Caco-2 (cell line): Measurements from ENCODE around the gene MYO19. TPM values are rescaled to one million over a fixed set of nuclear protein-coding genes. Genes with fewer than 3 reads are reported as not detected.
"Not testable (repeated sequence)": the region's sequence is repeated elsewhere in the genome, so short reads cannot be mapped to it uniquely, and the experiment has no call there.

Experiments used
- BruUV-seq: library from RNA; stranded (reverse); fragments of 400-500 nt; replicated peaks from 2 replicates; lab custom pipeline; 2021; lab: Mats Ljungman, UMichigan
- CTCF ChIA-PET: fragments of 300-600 bp; sonication (Branson Sonifier 250); formaldehyde crosslinking; loops from one replicate; lab custom pipeline; 2022; ENCODE audit warnings: antibody characterized with exemption; lab: Charles Lee
- POLR2A ChIA-PET: fragments of 300-600 bp; sonication (Branson Sonifier 250); formaldehyde crosslinking; loops from one replicate; lab custom pipeline; 2022; ENCODE audit warnings: antibody characterized with exemption; lab: Charles Lee
- DNase-seq, 2 experiments: peaks; one replicate each; pipeline versions ENCODE4 v3.0.0 to v3.0.0-alpha.2; 2020 to 2022
- H3K27me3 ChIP-seq: replicated peaks from 2 replicates; pipeline ENCODE4 v1.6.0; 2011; ENCODE audit warnings: low read length; ENCODE audit not compliant: control insufficient read depth, insufficient read depth
- H3K36me3 ChIP-seq: 2 replicates; pipeline ENCODE4 v1.5.1; 2011; ENCODE audit warnings: low read length; ENCODE audit not compliant: control insufficient read depth, insufficient read depth
- H3K4me1 ChIP-seq: fragments of 250-450 bp; sonication (Bioruptor Pico); 2 replicates; pipeline ENCODE4 v1.5.1; 2020; ENCODE audit warnings: mild to moderate bottlenecking
- H3K4me3 ChIP-seq: 2 replicates; pipeline ENCODE4 v1.5.1; 2011; ENCODE audit warnings: low read depth, mild to moderate bottlenecking, control low read depth, low read length
- H3K9me3 ChIP-seq: fragments of 250-450 bp; sonication (Bioruptor Pico); 2 replicates; pipeline ENCODE4 v1.5.1; 2020; ENCODE audit warnings: mild to moderate bottlenecking, moderate library complexity
- H3K27ac Mint-ChIP-seq: one replicate; pipeline ENCODE4 v1.8.0; 2022; ENCODE audit warnings: mixed read lengths; ENCODE audit not compliant: unreplicated experiment
- H3K27me3 Mint-ChIP-seq: one replicate; pipeline ENCODE4 v1.8.0; 2022; ENCODE audit warnings: mixed read lengths; ENCODE audit not compliant: insufficient read depth, unreplicated experiment
- H3K36me3 Mint-ChIP-seq: one replicate; pipeline ENCODE4 v1.8.0; 2022; ENCODE audit warnings: mild to moderate bottlenecking, mixed read lengths; ENCODE audit not compliant: insufficient read depth, unreplicated experiment
- H3K4me1 Mint-ChIP-seq: one replicate; pipeline ENCODE4 v1.8.0; 2022; ENCODE audit warnings: low read depth, mixed read lengths; ENCODE audit not compliant: unreplicated experiment
- H3K4me3 Mint-ChIP-seq: one replicate; pipeline ENCODE4 v1.8.0; 2022; ENCODE audit warnings: mild to moderate bottlenecking, moderate library complexity, mixed read lengths; ENCODE audit not compliant: unreplicated experiment
- H3K9me3 Mint-ChIP-seq: one replicate; pipeline ENCODE4 v1.8.0; 2022; ENCODE audit warnings: mixed read lengths; ENCODE audit not compliant: unreplicated experiment
- CTCF ChIP-seq, 2 experiments: fragments of 200-600 bp in 1 of 2; IDR thresholded peaks; 1 replicate in 1 of 2; 2 replicates in 1 of 2; pipeline versions ENCODE4 v1.5.1 to v1.8.0; 2011 to 2022; ENCODE audit warnings: antibody characterized with exemption in 1 of 2, control low read depth in 1 of 2, inconsistent platforms in 1 of 2, low read depth in 1 of 2, low read length in 1 of 2, mild to moderate bottlenecking in 1 of 2, moderate library complexity in 1 of 2; ENCODE audit not compliant: insufficient read depth in 1 of 2, severe bottlenecking in 1 of 2, unreplicated experiment in 1 of 2
- intact Hi-C: fragments of 100-400 bp; cut with micrococcal nuclease; formaldehyde crosslinking; loops from one replicate; pipeline ENCODE4 v1.10.0; 2022; ENCODE audit not compliant: unreplicated experiment
- total RNA-seq: library from RNA; stranded (reverse); gene quantifications from 2 replicates; pipeline ENCODE4 v1.2.3, GENCODE V29; 2022

The MYO19 gene
- total RNA-seq, 1 experiment from 2014 or later = 153 TPM

GRCh38 chr17:36485805-36486203 is 48.9 kb downstream of the MYO19 start:
- TSS peak; percentile 66 for BruUV-seq
- peak overlapping the region; percentile 68 for H3K4me3 ChIP-seq
- Mint-ChIP-seq H3K4me3 (peak overlapping the region; percentile 95), H3K27ac (no peak overlapping the region), H3K9me3 (no peaks in the 10 kb centered on the region), H3K27me3 (peaks cover 13% of the 10 kb centered on the region), H3K36me3 (peaks cover 22% of the 10 kb centered on the region), H3K4me1 (no peaks in the 10 kb centered on the region)
- no peak for TF ChIP-seq CTCF (IDR thresholded peaks at IDR 0.05; ENCODE audit: insufficient read depth in 1 of 2, low read depth in 1 of 2, low read length in 1 of 2, severe bottlenecking in 1 of 2, unreplicated experiment in 1 of 2)
- peaks cover 6% of the 10 kb centered on the region for H3K4me1 ChIP-seq
- H3K9me3 ChIP-seq = no peaks in the 10 kb centered on the region
- DNase-seq = no peak
- intact Hi-C loops = loop anchor here (5.0 kb wide), 1 partner anchor 514 kb away; no protein-coding TSS in a partner anchor
- H3K27me3 ChIP-seq = no peaks in the 10 kb centered on the region; the same call in 1 of the 2 replicates
- no peaks in the 10 kb centered on the region for H3K36me3 ChIP-seq
- ChIA-PET POLR2A (interaction anchor here (0.6 to 1.0 kb wide), 3 partner anchors 48 to 115 kb away, joined by 3 to 9 read pairs (median 3); no protein-coding TSS in a partner anchor), CTCF (interaction anchor here (0.5 kb wide), 1 partner anchor 504 kb away, joined by 3 read pairs; no protein-coding TSS in a partner anchor)

- peaks cover 17% of the 10 kb centered on the region for H3K36me3 Mint-ChIP-seq
- H3K27me3 Mint-ChIP-seq = peaks cover 18% of the 10 kb centered on the region
- Histone ChIP-seq H3K4me1 (peaks cover 6% of the 10 kb centered on the region), H3K27me3 (no peaks in the 10 kb centered on the region; the same call in 1 of the 2 replicates), H3K9me3 (no peaks in the 10 kb centered on the region), H3K36me3 (no peaks in the 10 kb centered on the region), H3K4me3 (no peak overlapping the region)
- BruUV-seq = no TSS peak
- ChIA-PET CTCF (no interaction called here), POLR2A (no interaction called here)
- no peak for DNase-seq
- peak overlapping the region; percentile 95 for H3K4me3 Mint-ChIP-seq
- H3K27ac Mint-ChIP-seq = no peak overlapping the region
- TF ChIP-seq CTCF (IDR thresholded peaks at IDR 0.05; ENCODE audit: insufficient read depth in 1 of 2, low read depth in 1 of 2, low read length in 1 of 2, severe bottlenecking in 1 of 2, unreplicated experiment in 1 of 2) = no peak
- intact Hi-C loops = loop anchor here (5.0 kb wide), 1 partner anchor 513 kb away; no protein-coding TSS in a partner anchor
- no peaks in the 10 kb centered on the region for H3K4me1 Mint-ChIP-seq
- H3K9me3 Mint-ChIP-seq = no peaks in the 10 kb centered on the region
These were observed 49.6 kb downstream of the MYO19 start for GRCh38 chr17:36485027-36485426.

GRCh38 chr17:36484021-36484420 is 50.6 kb downstream of the MYO19 start:
- H3K4me1 ChIP-seq, H3K9me3 ChIP-seq, H3K36me3 ChIP-seq, H3K4me3 ChIP-seq, POLR2A ChIA-PET, DNase-seq, CTCF ChIA-PET, intact Hi-C loops, H3K9me3 Mint-ChIP-seq, H3K4me3 Mint-ChIP-seq, H3K4me1 Mint-ChIP-seq, BruUV-seq, H3K27me3 ChIP-seq, H3K27ac Mint-ChIP-seq, H3K36me3 Mint-ChIP-seq: not testable (repeated sequence)
- peaks cover 18% of the 10 kb centered on the region for H3K27me3 Mint-ChIP-seq
